ENCODE results near the gene C19orf25. TPM values are rescaled to one million over a fixed set of nuclear protein-coding genes. Genes with fewer than 3 reads are reported as not detected.

Gene C19orf25
- total and polyA plus RNA-seq, 9 of the 15 experiments (the other 6 are each of a cell fraction or from before 2014, with no cell fraction given) = 0.79 to 96.0 (median 36.1) TPM

- TF ChIP-seq SP1 (CRISPR knock-in tag; IDR thresholded peaks at IDR 0.05) (peak; percentile 45; the same call in 1 of the 2 replicates), ZNF583 (CRISPR knock-in tag; IDR thresholded peaks at IDR 0.05) (no peak), TFE3 (CRISPR knock-in tag; IDR thresholded peaks at IDR 0.05) (no peak), MYC (IDR thresholded peaks at IDR 0.05; ENCODE audit: low read depth, low read length) (0 out of 2 replicates have a peak, but pooled peaks have one; percentile 35), MYC (CRISPR knock-in tag; IDR thresholded peaks at IDR 0.05; ENCODE audit: borderline replicate concordance, low read depth) (no peak), CCNT2 (IDR thresholded peaks at IDR 0.05; ENCODE audit: borderline replicate concordance, extremely low read depth, insufficient read length, low read depth, low read length) (peak; percentile 82), ZNF507 (tag; conservative IDR thresholded peaks at IDR 0.05) (no peak), MTA3 (IDR thresholded peaks at IDR 0.05; ENCODE audit: borderline replicate concordance) (peak; percentile 58; the same call in 1 of the 2 replicates), MEF2D (tag; conservative IDR thresholded peaks at IDR 0.05; ENCODE audit: low read depth) (no peak), MNT (conservative IDR thresholded peaks at IDR 0.05) (peak in 1 of 2 experiments; percentile 49; a peak in 2 of 4 replicates), MAX (CRISPR knock-in tag; IDR thresholded peaks at IDR 0.05) (peak; percentile 55), ZFP36 (IDR thresholded peaks at IDR 0.05; ENCODE audit: low read depth, low read length, partially characterized antibody) (no peak), KAT8 (IDR thresholded peaks at IDR 0.05; ENCODE audit: low read depth) (no peak)
These were observed 33.9 kb upstream of the C19orf25 start, which contains the start of gene ADAMTSL5 (continued) for GRCh38 chr19:1512671-1513498.

All from K562 (cell line).